ENCODE measurements around the gene PRKACA. TPM values are rescaled to one million over a fixed set of nuclear protein-coding genes. Genes with fewer than 3 reads are reported as not detected.

The PRKACA gene
- total RNA-seq, 1 donor from 2014 or later, result 82.9 TPM

DNA sequence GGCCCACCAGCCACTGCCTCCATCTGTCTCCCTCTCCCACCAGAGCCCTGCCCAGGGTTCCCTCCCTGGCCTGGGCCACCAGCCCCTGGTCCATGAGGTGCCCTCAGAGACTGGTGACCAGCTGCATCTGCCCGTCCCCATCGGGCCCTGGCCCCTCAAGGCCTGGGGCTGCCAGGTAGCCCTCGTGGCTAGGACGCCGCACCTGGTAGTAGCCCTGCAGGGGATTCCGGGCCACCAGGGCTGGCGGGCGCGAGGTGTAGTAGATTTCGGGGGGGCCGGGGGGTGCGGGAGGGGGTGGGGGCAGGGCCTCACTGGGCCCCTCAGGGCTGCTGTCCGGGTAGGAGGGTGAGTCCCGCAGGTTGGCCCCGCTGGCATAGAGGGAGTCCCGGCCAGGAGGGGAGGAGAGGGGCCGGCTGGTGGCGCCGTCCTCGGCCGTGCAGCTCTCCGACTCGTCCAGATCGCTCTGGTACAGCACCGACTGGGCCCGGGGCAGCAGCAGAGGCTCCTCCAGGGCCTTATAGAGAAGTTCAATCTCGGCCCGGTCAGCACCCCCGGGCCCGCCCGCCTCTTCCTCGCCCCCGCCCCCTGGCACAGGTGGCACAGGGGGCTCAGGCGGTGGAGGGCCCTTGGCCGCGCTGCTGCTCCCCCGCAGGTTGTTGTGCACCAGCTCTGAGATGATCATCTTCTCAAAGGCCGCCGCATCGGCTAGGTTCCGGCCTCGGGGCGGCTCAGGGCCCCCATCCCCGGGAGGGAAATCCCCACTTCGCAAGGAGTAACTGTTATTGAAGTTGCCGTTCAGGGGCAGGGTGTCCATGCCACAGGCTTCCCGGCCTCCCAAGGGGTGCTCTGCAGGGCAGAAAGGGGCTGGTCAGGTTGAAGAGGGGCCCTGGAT lies 33.5 kb upstream of the PRKACA start:
- Mint-ChIP-seq H3K27me3 (ENCODE audit: unreplicated experiment) (peaks cover 15% of the 10 kb centered on the region), H3K4me1 (ENCODE audit: low read depth, unreplicated experiment) (peaks cover 16% of the 10 kb centered on the region), H3K27ac (ENCODE audit: unreplicated experiment) (peak overlapping the region; percentile 22), H3K36me3 (ENCODE audit: unreplicated experiment) (no peaks in the 10 kb centered on the region), H3K9me3 (ENCODE audit: unreplicated experiment) (peaks cover 5% of the 10 kb centered on the region), H3K4me3 (ENCODE audit: unreplicated experiment) (no peak overlapping the region)
- no peak for DNase-seq
- TF ChIP-seq, protein P1, sequence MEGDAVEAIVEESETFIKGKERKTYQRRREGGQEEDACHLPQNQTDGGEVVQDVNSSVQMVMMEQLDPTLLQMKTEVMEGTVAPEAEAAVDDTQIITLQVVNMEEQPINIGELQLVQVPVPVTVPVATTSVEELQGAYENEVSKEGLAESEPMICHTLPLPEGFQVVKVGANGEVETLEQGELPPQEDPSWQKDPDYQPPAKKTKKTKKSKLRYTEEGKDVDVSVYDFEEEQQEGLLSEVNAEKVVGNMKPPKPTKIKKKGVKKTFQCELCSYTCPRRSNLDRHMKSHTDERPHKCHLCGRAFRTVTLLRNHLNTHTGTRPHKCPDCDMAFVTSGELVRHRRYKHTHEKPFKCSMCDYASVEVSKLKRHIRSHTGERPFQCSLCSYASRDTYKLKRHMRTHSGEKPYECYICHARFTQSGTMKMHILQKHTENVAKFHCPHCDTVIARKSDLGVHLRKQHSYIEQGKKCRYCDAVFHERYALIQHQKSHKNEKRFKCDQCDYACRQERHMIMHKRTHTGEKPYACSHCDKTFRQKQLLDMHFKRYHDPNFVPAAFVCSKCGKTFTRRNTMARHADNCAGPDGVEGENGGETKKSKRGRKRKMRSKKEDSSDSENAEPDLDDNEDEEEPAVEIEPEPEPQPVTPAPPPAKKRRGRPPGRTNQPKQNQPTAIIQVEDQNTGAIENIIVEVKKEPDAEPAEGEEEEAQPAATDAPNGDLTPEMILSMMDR (IDR thresholded peaks at IDR 0.05; ENCODE audit: partially characterized antibody, unreplicated experiment), result no peak

DNA sequence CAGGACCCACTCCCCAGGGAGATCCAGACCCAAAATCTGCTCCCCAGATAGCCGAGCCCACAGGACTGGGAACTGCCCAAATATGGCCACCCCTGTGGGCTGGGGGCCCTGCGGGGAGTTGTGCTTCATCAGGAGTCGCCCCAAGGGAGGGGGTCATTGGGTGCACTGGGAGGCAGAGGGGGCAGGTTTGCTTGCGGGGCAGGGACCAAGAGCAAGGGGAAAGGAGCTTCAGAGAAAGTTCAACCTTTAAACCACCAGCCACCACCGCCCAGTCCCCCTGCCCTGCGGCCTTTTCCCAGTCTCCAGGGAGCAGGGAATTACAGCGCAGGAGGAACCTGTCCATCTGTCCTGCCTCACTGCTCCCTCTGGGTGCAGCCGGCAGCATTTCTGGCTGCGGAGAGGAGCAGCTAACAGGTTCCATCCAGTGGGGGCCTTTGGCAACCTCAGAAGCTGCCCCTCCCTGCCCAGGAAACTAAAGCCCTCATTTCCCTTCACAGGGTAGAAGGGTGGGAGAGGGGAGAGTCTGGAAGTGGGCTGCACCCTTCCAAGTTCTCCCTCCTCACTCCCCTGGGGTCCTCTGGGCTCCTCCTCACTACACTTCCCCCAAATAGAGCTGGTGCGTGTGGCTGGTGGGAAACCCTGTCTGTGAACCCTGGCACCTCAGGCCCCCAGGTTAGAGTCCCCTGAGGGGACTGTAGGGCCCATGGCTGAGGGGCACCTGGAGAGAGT lies 32.6 kb upstream of the PRKACA start:
- peak; percentile 79 for DNase-seq
- H3K4me3 Mint-ChIP-seq (ENCODE audit: unreplicated experiment), result no peak overlapping the region
- TF ChIP-seq, protein P1 (IDR thresholded peaks at IDR 0.05; ENCODE audit: partially characterized antibody, unreplicated experiment), result no peak
- H3K9me3 Mint-ChIP-seq (ENCODE audit: unreplicated experiment), result peaks cover 5% of the 10 kb centered on the region
- peaks cover 16% of the 10 kb centered on the region for H3K4me1 Mint-ChIP-seq (ENCODE audit: low read depth, unreplicated experiment)
- peak overlapping the region; percentile 22 for H3K27ac Mint-ChIP-seq (ENCODE audit: unreplicated experiment)
- H3K27me3 Mint-ChIP-seq (ENCODE audit: unreplicated experiment), result peaks cover 15% of the 10 kb centered on the region
- no peaks in the 10 kb centered on the region for H3K36me3 Mint-ChIP-seq (ENCODE audit: unreplicated experiment)

DNA sequence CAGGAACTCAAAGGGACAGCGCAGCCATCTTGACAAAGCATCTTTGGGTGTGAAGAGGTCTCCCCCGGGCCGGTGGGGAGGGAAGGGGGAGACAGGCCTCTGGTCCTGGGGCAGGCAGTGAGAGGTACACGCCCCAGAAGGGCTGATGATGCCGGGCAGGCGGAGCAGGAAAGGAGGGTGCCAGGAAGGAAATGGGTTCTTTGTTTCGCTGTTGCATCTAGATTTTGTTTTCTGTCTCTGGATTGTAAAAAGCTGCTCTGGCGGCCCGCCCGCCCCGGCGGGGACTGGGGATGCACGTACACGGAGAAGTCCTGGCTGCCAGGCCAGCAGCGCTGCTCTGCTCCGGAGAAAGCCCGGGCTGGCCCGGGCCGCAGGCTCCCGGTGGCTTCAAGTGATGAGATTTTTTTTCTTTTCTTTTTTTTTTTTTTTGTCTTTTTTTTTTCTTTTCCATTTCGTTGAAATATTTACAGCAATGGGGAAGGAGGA lies 32.0 kb upstream of the PRKACA start:
- TF ChIP-seq, protein P1 (IDR thresholded peaks at IDR 0.05; ENCODE audit: partially characterized antibody, unreplicated experiment), result no peak
- Mint-ChIP-seq H3K36me3 (ENCODE audit: unreplicated experiment) (no peaks in the 10 kb centered on the region), H3K27ac (ENCODE audit: unreplicated experiment) (peak overlapping the region; percentile 64), H3K9me3 (ENCODE audit: unreplicated experiment) (peaks cover 5% of the 10 kb centered on the region), H3K4me3 (ENCODE audit: unreplicated experiment) (no peak overlapping the region), H3K4me1 (ENCODE audit: low read depth, unreplicated experiment) (peaks cover 16% of the 10 kb centered on the region), H3K27me3 (ENCODE audit: unreplicated experiment) (peaks cover 12% of the 10 kb centered on the region)
- no peak for DNase-seq

DNA sequence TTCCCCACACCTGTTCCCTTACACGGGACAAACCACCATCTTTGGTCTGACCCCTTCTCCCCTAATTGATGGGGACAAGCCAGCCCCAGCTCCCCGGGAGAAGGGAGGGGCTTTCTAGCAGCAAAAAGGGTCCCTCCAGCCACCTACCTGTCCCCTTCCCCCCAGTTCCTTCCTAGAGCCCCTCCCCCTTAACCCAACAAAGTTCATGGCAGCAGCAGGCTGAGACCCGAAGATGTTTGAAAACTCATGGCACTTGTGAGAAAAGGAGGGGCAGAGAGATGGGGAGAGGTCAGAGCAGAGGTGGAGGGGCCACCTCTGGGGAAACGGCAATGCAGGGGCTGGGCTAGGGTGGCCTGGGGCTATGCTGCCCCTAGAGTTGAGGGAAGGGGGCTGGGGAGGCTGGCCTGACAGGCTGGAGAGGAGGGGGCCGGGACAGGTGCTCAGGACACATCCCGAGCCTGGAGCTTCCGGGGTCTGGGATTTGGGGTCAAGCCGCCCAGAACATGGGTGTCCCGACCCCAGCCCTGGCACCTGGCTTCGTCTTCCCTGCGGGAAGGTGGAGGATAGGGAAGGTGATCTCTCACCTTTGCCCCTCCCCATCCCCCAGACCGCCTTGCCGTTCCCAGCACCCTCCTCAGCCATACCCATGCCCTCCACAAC lies 31.3 kb upstream of the PRKACA start:
- Mint-ChIP-seq H3K36me3 (ENCODE audit: unreplicated experiment) (no peaks in the 10 kb centered on the region), H3K4me1 (ENCODE audit: low read depth, unreplicated experiment) (peaks cover 16% of the 10 kb centered on the region), H3K27me3 (ENCODE audit: unreplicated experiment) (peaks cover 12% of the 10 kb centered on the region), H3K9me3 (ENCODE audit: unreplicated experiment) (peaks cover 5% of the 10 kb centered on the region), H3K27ac (ENCODE audit: unreplicated experiment) (peak overlapping the region; percentile 64), H3K4me3 (ENCODE audit: unreplicated experiment) (no peak overlapping the region)
- DNase-seq, result no peak
- TF ChIP-seq, protein P1 (IDR thresholded peaks at IDR 0.05; ENCODE audit: partially characterized antibody, unreplicated experiment), result no peak

Data from glutamatergic neuron (in vitro differentiated cells).